SK-N-SH treated with all-trans-retinoic acid at 6 μM for 48 hours (cell line): ENCODE data around the gene P3H3.

Experiments used
- ATAC-seq: fragments of 200-7000 bp; cut with Tn5 transposase; 3 replicates; pipeline ENCODE4 v1.9.1; 2020; ENCODE audit warnings: mild to moderate bottlenecking, moderate library complexity
- ARNTL ChIP-seq: fragments of 450-650 bp; formaldehyde crosslinking; IDR thresholded peaks from 2 replicates; pipeline ENCODE4 v1.5.0; 2020; ENCODE audit warnings: low read depth, mild to moderate bottlenecking, moderate library complexity, borderline replicate concordance
- BACH2 ChIP-seq: fragments of 250-450 bp; sonication (Bioruptor Pico); IDR thresholded peaks from 2 replicates; pipeline ENCODE4 v1.9.0; 2021; ENCODE audit warnings: mild to moderate bottlenecking, borderline replicate concordance
- CSDC2 ChIP-seq: fragments of 250-450 bp; sonication (Bioruptor Pico); IDR thresholded peaks from 2 replicates; pipeline ENCODE4 v1.5.0; 2020; ENCODE audit warnings: mild to moderate bottlenecking, moderate library complexity
- ESRRG ChIP-seq: fragments of 250-450 bp; sonication (Bioruptor Pico); IDR thresholded peaks from 2 replicates; pipeline ENCODE4 v1.6.1; 2021; ENCODE audit warnings: mild to moderate bottlenecking
- ISL1 ChIP-seq: fragments of 250-450 bp; sonication (Bioruptor Pico); IDR thresholded peaks from 2 replicates; pipeline ENCODE4 v2.1.2; 2022; ENCODE audit warnings: mild to moderate bottlenecking, moderate library complexity
- OSR1 ChIP-seq: fragments of 250-450 bp; sonication (Bioruptor Pico); IDR thresholded peaks from 2 replicates; pipeline ENCODE4 v1.8.0; 2022; ENCODE audit warnings: moderate library complexity, mild to moderate bottlenecking, inconsistent platforms
- PPARA ChIP-seq: fragments of 250-450 bp; sonication (Bioruptor Pico); IDR thresholded peaks from 2 replicates; pipeline ENCODE4 v1.5.0; 2020; ENCODE audit warnings: mild to moderate bottlenecking, borderline replicate concordance
- RARB ChIP-seq: fragments of 250-450 bp; sonication (Bioruptor Pico); IDR thresholded peaks from 2 replicates; pipeline ENCODE4 v1.8.0; 2021; ENCODE audit warnings: mild to moderate bottlenecking, moderate library complexity
- SNAI2 ChIP-seq: fragments of 250-450 bp; sonication (Bioruptor Pico); IDR thresholded peaks from 2 replicates; pipeline ENCODE4 v1.5.0; 2020; ENCODE audit warnings: mild to moderate bottlenecking, moderate library complexity
- TCF4 ChIP-seq: fragments of 250-450 bp; sonication (Bioruptor Pico); IDR thresholded peaks from 2 replicates; pipeline ENCODE4 v1.8.0; 2021; ENCODE audit warnings: mild to moderate bottlenecking, moderate library complexity, borderline replicate concordance
- TOX ChIP-seq: fragments of 250-450 bp; sonication (Bioruptor Pico); IDR thresholded peaks from 2 replicates; pipeline ENCODE4 v1.8.0; 2021; ENCODE audit warnings: mild to moderate bottlenecking, moderate library complexity, borderline replicate concordance
- ZC3H10 ChIP-seq: fragments of 250-450 bp; sonication (Bioruptor Pico); IDR thresholded peaks from 2 replicates; pipeline ENCODE4 v1.5.1; 2021; ENCODE audit warnings: mild to moderate bottlenecking, moderate library complexity
- ZFP3 ChIP-seq: fragments of 250-450 bp; sonication (Bioruptor Pico); IDR thresholded peaks from 2 replicates; pipeline ENCODE4 v1.5.0; 2020; ENCODE audit warnings: mild to moderate bottlenecking, moderate library complexity
- ZFP30 ChIP-seq: fragments of 450-650 bp; formaldehyde crosslinking; IDR thresholded peaks from 2 replicates; pipeline ENCODE4 v1.5.0; 2022; ENCODE audit warnings: mild to moderate bottlenecking, moderate library complexity
- ZNF565 ChIP-seq: fragments of 450-650 bp; formaldehyde crosslinking; conservative IDR thresholded peaks from 2 replicates; pipeline ENCODE4 v1.5.0; 2020; ENCODE audit warnings: low read depth, mild to moderate bottlenecking, moderate library complexity
- ZNF70 ChIP-seq: fragments of 450-650 bp; formaldehyde crosslinking; IDR thresholded peaks from 2 replicates; pipeline ENCODE4 v1.5.0; 2020; ENCODE audit warnings: mild to moderate bottlenecking, moderate library complexity
- TF ChIP-seq, protein P1 (sequence below): fragments of 250-450 bp; sonication (Bioruptor Pico); IDR thresholded peaks from 2 replicates; pipeline ENCODE4 v1.5.1; 2020; ENCODE audit warnings: low read depth, mild to moderate bottlenecking, moderate library complexity
- TF ChIP-seq, protein P2 (sequence below): fragments of 250-450 bp; sonication (Bioruptor Pico); IDR thresholded peaks from 2 replicates; pipeline ENCODE4 v1.8.0; 2021; ENCODE audit warnings: low read depth, mild to moderate bottlenecking, moderate library complexity, borderline replicate concordance
- TF ChIP-seq, protein P3 (sequence below): fragments of 250-450 bp; sonication (Bioruptor Pico); IDR thresholded peaks from 2 replicates; pipeline ENCODE4 v1.8.0; 2020; ENCODE audit warnings: mild to moderate bottlenecking, moderate library complexity, borderline replicate concordance
- TF ChIP-seq, protein P4 (sequence below): fragments of 250-450 bp; sonication (Bioruptor Pico); IDR thresholded peaks from 2 replicates; pipeline ENCODE4 v1.5.1; 2021; ENCODE audit warnings: mild to moderate bottlenecking, moderate library complexity

Gene P3H3

DNA sequence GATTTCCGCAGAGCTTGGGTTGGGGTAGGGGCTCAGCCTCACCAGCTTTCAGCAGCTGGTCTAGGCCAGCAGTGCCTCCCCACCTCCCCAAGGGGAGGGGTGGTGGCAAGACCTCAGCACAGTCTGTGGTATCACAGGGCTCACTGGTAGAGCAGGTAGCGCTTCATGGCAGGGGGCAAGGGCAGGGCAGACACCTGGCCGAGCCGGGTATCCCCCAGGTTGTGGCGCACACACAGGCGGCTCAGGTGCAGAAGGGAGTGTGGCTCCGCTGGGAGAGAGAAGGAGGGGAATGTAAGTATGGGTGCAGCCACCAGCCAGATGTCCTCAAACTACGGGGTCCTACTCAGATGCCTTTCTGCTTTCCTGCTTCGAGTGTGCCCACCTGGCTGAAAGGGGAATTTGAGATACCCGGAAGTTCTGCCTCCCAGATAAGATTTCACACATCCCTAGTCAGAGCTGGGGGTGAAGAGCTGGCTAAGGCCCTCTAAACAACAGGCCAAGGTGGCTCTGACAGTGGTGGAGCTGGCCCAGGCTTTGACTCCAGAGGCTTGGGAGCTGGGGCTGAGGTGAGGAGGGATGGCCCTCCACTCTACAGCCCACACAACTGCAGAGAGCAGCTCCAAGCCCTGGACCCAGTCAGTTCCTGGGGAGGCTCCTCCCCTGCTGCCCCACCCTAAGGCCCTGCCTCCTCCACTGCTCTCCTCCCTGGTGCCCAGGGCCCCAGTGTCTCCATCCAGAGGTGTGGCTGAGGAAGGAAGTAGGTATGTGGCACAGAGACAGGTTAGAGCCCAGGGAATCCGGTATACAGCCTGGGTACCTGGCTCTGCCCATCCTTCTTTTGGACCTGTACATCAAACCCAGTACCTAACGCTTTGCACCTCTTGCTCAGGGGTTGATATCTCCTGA is 43.1 kb downstream of the P3H3 start:
- no peak for ATAC-seq
- TF ChIP-seq ARNTL (no peak), ZNF70 (CRISPR knock-in tag) (no peak), SNAI2 (CRISPR knock-in tag) (no peak), ESRRG (no peak), ISL1 (CRISPR knock-in tag) (no peak), ZFP30 (CRISPR knock-in tag) (no peak), PPARA (CRISPR knock-in tag) (no peak), CSDC2 (CRISPR knock-in tag) (no peak)
- TF ChIP-seq, protein P1, sequence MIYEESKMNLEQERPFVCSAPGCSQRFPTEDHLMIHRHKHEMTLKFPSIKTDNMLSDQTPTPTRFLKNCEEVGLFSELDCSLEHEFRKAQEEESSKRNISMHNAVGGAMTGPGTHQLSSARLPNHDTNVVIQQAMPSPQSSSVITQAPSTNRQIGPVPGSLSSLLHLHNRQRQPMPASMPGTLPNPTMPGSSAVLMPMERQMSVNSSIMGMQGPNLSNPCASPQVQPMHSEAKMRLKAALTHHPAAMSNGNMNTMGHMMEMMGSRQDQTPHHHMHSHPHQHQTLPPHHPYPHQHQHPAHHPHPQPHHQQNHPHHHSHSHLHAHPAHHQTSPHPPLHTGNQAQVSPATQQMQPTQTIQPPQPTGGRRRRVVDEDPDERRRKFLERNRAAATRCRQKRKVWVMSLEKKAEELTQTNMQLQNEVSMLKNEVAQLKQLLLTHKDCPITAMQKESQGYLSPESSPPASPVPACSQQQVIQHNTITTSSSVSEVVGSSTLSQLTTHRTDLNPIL: no peak
- TF ChIP-seq, protein P2, sequence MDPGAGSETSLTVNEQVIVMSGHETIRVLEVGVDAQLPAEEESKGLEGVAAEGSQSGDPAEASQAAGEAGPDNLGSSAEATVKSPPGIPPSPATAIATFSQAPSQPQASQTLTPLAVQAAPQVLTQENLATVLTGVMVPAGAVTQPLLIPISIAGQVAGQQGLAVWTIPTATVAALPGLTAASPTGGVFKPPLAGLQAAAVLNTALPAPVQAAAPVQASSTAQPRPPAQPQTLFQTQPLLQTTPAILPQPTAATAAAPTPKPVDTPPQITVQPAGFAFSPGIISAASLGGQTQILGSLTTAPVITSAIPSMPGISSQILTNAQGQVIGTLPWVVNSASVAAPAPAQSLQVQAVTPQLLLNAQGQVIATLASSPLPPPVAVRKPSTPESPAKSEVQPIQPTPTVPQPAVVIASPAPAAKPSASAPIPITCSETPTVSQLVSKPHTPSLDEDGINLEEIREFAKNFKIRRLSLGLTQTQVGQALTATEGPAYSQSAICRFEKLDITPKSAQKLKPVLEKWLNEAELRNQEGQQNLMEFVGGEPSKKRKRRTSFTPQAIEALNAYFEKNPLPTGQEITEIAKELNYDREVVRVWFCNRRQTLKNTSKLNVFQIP (CRISPR knock-in tag): no peak

DNA sequence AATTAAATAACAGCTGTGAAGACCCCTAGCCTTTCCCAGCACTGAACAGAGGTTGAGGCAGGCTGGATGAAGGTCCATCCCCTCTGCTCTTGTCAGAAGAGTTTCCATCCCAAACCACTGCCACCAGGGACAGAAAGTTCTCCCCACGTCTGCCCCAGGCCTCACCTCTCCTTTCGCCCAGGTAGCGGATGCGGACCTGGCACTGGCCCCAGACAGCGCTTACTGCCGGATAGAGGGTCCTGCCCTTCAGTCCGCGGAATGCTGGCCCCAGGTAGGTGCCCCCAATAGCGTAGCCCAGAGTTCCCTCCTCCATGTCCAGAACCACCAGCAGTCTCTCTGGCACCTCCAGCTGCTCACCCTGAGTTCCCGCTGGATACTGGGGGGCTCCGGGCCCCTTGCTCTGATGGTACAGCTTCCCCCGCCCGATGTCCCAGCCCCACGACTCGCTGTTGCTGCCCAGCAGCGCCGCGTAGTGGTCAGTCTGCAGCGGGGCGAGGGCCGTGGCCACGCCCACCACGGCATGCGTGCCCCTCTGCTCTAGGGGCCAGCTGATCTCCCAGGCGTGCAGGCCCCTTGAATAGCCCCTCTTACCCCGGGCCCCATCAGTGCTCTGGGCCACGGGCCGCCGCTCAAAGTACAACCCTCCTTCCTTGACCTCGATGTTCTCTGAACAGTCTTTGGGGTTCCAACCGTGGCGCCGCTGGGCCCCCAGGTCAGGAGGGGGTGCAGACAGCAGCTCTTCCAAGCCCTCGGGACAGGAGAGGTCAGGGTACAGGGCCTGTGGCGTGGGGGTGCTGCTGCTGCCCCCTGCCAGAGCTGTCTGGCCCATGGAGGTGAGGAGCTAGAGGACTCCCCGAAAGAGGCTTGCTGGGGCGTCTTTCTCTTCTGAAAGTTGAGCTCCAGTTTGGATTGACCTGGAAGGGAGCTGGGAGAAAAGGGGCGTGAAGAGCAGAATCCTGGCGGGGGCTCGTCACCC is 44.2 kb downstream of the P3H3 start:
- ATAC-seq: peak; percentile 69
- TF ChIP-seq ZC3H10 (CRISPR knock-in tag): no peak
- TF ChIP-seq, protein P2 (CRISPR knock-in tag): no peak
- no peak for TF ChIP-seq ZFP3 (CRISPR knock-in tag)
- TF ChIP-seq, protein P3, sequence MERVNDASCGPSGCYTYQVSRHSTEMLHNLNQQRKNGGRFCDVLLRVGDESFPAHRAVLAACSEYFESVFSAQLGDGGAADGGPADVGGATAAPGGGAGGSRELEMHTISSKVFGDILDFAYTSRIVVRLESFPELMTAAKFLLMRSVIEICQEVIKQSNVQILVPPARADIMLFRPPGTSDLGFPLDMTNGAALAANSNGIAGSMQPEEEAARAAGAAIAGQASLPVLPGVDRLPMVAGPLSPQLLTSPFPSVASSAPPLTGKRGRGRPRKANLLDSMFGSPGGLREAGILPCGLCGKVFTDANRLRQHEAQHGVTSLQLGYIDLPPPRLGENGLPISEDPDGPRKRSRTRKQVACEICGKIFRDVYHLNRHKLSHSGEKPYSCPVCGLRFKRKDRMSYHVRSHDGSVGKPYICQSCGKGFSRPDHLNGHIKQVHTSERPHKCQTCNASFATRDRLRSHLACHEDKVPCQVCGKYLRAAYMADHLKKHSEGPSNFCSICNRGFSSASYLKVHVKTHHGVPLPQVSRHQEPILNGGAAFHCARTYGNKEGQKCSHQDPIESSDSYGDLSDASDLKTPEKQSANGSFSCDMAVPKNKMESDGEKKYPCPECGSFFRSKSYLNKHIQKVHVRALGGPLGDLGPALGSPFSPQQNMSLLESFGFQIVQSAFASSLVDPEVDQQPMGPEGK (CRISPR knock-in tag): no peak
- TF ChIP-seq ZNF565: no peak
- TF ChIP-seq RARB (CRISPR knock-in tag): no peak
- no peak for TF ChIP-seq ZFP30 (CRISPR knock-in tag)
- no peak for TF ChIP-seq TCF4
- no peak for TF ChIP-seq ZNF70 (CRISPR knock-in tag)
- no peak for TF ChIP-seq OSR1 (CRISPR knock-in tag)
- no peak for TF ChIP-seq TOX (CRISPR knock-in tag)
- no peak for TF ChIP-seq ISL1 (CRISPR knock-in tag)
- TF ChIP-seq ESRRG: no peak

DNA sequence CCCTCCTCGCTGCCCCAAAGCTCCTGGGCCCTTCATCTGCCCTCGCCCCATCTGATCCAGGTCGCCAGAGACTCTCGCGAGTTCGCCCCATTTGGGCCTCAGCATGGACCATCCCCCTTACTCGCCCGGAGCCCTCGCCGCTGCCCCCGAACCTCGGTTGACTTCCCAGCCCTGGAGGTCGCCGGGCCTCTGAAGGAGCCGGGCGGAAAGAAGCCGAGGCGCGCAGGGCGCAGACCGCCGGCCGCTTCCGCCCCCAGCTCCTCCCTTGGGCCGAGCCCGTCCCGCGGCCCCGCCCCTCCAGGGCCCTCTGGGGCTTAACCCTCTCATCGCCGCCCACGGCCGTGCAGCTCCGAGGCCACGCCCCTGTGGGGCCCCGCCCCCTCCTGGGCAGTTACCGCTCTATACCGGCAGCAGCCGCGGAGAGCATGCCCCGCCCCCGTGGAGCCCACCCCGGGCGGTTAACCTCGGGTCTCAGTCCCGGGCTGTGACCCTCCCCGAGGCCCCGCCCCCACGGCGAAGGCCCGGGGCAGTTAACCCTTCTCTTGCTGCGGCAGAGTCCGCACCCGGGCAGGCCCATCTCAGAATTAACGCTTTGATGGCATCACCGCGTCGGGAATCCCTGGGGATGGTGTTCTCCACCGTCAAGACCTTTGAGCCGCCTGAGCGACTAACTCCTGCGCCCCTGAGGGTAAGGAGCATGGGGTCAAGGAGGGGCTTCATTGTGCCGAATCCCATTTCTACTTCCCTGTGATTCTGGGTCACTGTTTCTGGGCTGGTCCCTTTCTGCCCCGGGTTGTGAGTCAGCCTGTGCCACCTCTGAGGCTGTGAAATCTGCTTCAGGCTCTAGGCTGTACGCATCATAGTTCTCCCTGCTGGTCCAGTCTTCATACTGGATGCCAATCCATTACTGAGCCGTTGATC is 45.1 kb downstream of the P3H3 start, which contains the start of gene SPSB2:
SPSB2 (minus strand) TSS at position 210 of the 921 bp plus-strand sequence. CDS start 402 bp downstream, outside the sequence.
- ATAC-seq: peak; percentile 86
- TF ChIP-seq SNAI2 (CRISPR knock-in tag): no peak
- no peak for TF ChIP-seq ESRRG
- no peak for TF ChIP-seq TCF4
- no peak for TF ChIP-seq ZFP3 (CRISPR knock-in tag)
- TF ChIP-seq BACH2 (CRISPR knock-in tag): no peak
- TF ChIP-seq RARB (CRISPR knock-in tag): no peak
- TF ChIP-seq, protein P4, sequence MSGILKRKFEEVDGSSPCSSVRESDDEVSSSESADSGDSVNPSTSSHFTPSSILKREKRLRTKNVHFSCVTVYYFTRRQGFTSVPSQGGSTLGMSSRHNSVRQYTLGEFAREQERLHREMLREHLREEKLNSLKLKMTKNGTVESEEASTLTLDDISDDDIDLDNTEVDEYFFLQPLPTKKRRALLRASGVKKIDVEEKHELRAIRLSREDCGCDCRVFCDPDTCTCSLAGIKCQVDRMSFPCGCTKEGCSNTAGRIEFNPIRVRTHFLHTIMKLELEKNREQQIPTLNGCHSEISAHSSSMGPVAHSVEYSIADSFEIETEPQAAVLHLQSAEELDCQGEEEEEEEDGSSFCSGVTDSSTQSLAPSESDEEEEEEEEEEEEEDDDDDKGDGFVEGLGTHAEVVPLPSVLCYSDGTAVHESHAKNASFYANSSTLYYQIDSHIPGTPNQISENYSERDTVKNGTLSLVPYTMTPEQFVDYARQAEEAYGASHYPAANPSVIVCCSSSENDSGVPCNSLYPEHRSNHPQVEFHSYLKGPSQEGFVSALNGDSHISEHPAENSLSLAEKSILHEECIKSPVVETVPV: no peak
- TF ChIP-seq, protein P2 (CRISPR knock-in tag): no peak
- no peak for TF ChIP-seq CSDC2 (CRISPR knock-in tag)
